Breast epithelium (tissue), 3 donors: ENCODE data around the gene RPSA.

Experiments
- POLR2A ChIP-seq: fragments of 450-650 bp; IDR thresholded peaks from one replicate; pipeline ENCODE4 v1.6.1; 2016; ENCODE audit warnings: antibody characterized with exemption, mild to moderate bottlenecking, moderate library complexity
- POLR2AphosphoS5 ChIP-seq, 3 donors: sonication (generic); formaldehyde crosslinking; IDR thresholded peaks; one replicate each; pipeline ENCODE4 v1.6.1; 2017; ENCODE audit warnings: antibody characterized with exemption in 3 of 3
- TF ChIP-seq, protein P1 (sequence below), 3 donors: fragments of 450-650 bp; IDR thresholded peaks; one replicate each; pipeline ENCODE4 v1.5.1; 2016 to 2017; ENCODE audit warnings: antibody characterized with exemption in 3 of 3, mild to moderate bottlenecking in 3 of 3, moderate library complexity in 3 of 3

DNA sequence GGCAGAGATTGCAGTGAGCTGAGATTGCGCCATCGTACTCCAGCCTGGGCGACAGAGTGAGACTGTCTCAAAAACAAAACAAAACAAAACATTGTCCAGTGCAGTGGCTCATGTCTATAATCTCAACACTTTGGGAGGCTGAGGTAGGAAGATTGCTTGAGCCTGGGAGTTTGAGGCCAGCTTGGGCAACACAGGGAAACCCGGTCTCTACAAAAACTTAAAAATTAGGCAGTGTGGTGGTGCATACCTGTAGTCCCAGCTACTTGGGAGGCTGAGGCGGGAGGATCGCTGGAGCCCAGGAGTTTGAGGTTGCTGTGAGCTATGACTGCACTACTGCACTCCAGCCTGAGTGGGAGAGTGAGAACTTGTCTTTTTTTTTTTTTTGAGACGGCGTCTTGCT lies 33.8 kb downstream of the RPSA start:
- TF ChIP-seq, protein P1, sequence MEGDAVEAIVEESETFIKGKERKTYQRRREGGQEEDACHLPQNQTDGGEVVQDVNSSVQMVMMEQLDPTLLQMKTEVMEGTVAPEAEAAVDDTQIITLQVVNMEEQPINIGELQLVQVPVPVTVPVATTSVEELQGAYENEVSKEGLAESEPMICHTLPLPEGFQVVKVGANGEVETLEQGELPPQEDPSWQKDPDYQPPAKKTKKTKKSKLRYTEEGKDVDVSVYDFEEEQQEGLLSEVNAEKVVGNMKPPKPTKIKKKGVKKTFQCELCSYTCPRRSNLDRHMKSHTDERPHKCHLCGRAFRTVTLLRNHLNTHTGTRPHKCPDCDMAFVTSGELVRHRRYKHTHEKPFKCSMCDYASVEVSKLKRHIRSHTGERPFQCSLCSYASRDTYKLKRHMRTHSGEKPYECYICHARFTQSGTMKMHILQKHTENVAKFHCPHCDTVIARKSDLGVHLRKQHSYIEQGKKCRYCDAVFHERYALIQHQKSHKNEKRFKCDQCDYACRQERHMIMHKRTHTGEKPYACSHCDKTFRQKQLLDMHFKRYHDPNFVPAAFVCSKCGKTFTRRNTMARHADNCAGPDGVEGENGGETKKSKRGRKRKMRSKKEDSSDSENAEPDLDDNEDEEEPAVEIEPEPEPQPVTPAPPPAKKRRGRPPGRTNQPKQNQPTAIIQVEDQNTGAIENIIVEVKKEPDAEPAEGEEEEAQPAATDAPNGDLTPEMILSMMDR (IDR thresholded peaks at IDR 0.05), result no peak
- TF ChIP-seq POLR2AphosphoS5 (IDR thresholded peaks at IDR 0.05) (no peak), POLR2A (no peak)
